MM.1S (cell line): ENCODE results near the gene RPH3AL.

Source experiments
- CTCF ChIP-seq: fragments of 300-600 bp; sonication (generic); IDR thresholded peaks from 2 replicates; pipeline ENCODE4 v1.5.1; 2016; ENCODE audit warnings: antibody characterized with exemption, low read length, mixed read lengths
- EZH2 ChIP-seq: fragments of 300-600 bp; sonication (generic); optimal IDR thresholded peaks from 2 replicates; pipeline ENCODE3; 2017; ENCODE audit warnings: low read depth, mild to moderate bottlenecking, antibody characterized with exemption, low read length, mixed read lengths

GRCh38 chr17:249236-249993, 103.2 kb downstream of the RPH3AL start:
- TF ChIP-seq CTCF, result no peak
- no peak for TF ChIP-seq EZH2
